ENCODE results near the gene C1orf94.
"Not testable (repeated sequence)": the region's sequence is repeated elsewhere in the genome, so short reads cannot be mapped to it uniquely, and the experiment has no call there.

C1orf94 gene

DNA sequence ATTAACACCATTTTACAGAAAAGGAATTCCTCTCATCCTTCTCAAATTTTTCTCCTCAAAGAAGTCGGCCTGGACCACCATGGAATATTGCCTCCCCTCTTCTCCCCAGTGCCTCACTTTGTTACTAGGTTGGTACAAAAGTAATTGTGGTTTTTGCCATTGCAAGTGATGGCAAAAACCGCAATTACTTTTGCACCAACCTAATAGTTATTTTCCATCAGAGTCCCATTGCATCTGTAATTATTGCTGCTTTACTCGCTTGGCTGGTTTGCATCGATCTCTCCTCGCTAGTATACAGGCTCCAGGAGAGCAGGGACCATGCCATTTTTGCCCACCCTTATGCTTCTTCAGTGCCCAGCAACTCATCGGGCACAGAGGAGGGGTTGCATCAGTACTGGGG, 963 bp upstream of the C1orf94 start:
- POLR2A ChIA-PET: no interaction called here
- CTCF ChIA-PET: no interaction called here
- TF ChIP-seq, protein P1, sequence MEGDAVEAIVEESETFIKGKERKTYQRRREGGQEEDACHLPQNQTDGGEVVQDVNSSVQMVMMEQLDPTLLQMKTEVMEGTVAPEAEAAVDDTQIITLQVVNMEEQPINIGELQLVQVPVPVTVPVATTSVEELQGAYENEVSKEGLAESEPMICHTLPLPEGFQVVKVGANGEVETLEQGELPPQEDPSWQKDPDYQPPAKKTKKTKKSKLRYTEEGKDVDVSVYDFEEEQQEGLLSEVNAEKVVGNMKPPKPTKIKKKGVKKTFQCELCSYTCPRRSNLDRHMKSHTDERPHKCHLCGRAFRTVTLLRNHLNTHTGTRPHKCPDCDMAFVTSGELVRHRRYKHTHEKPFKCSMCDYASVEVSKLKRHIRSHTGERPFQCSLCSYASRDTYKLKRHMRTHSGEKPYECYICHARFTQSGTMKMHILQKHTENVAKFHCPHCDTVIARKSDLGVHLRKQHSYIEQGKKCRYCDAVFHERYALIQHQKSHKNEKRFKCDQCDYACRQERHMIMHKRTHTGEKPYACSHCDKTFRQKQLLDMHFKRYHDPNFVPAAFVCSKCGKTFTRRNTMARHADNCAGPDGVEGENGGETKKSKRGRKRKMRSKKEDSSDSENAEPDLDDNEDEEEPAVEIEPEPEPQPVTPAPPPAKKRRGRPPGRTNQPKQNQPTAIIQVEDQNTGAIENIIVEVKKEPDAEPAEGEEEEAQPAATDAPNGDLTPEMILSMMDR (IDR thresholded peaks at IDR 0.05; ENCODE audit: control extremely low read depth, extremely low read depth, low read depth, missing control alignments): no peak
- DNase-seq (ENCODE audit: extremely low spot score): no peak

DNA sequence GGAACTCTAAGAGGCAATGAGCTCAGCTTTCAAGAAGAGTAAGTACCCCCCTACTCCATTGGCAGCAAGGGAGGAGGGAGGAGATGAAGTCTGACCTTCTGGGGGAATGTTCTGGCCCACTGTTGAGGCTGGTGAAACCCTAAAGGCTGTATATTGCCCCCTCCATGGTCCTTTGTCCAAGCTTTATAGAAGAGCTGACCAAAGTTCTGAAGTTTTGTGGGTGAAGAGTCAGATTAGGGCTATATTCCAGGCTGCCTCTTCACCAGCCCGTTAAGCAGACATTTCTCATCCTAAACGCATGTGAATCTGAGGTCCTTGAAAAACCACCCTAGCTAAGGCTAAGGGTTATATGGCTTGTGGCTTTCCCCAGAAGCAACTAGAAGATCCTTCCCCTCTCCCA, 1.4 kb downstream of the C1orf94 start:
- DNase-seq (ENCODE audit: extremely low spot score): no peak
- ChIA-PET CTCF (interaction anchor here (1.4 kb wide), 1 partner anchor 12 kb away, joined by 4 read pairs; no protein-coding TSS in a partner anchor), POLR2A (interaction anchor here (0.6 kb wide), 1 partner anchor 183 kb away, joined by 3 read pairs; no protein-coding TSS in a partner anchor)
- TF ChIP-seq, protein P1 (IDR thresholded peaks at IDR 0.05; ENCODE audit: control extremely low read depth, extremely low read depth, low read depth, missing control alignments): no peak

DNA sequence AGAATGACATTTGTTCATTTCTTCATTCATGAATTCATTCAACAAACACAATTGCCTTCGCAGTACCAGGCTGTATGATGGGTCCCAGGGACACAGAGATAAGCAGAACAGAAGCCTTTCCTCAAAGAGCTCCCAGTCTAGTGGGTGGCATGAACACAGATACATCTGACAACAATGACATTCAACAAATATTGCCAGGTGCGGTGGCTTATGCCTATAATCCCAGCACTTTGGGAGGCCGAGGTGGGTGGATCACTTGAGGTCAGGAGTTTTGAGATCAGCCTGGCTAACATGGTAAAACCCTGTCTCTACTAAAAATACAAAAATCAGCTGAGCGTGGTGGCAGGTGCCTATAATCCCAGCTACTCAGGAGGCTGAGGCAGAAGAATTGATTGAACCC, 6.7 kb downstream of the C1orf94 start:
- POLR2A ChIA-PET; DNase-seq (ENCODE audit: extremely low spot score): not testable (repeated sequence)
- CTCF ChIA-PET: interaction anchor here (2.6 kb wide), 1 partner anchor 20 kb away, joined by 11 read pairs; no protein-coding TSS in a partner anchor

DNA sequence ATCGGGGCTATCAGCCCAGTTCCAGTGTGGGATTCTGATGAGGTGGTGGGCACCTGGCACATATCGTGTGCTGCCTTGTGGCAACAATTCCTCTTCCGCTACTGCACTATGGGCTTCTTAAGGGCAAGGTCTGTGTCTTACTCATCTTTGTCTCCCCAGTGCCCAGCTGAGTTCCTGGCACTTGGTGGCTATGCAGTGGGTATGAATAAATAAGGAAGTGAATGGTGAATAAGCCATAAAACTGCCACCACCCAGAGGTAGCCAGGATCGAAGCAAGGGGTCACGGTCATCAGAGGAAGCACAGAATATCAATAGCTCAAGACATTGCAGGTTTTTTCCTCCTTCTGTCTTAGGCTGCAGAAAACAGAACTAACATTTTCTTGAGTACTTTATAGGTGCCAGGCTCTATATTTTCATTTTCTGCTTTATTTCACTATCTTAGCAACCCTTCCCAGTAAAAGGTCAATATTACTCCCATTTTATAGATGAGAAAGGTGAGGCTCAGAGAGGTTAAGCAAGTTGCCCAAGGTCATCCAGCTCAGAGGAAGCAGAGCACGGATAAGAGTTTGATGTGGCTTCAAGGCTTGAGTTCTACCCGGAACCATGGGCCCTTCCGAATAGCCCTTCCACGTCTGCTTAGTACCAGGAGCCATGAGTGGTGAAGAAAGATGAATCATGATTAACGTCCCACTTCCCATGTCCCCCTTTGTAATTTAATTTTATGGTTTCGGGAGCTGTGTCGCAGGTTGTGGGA, 10.2 kb downstream of the C1orf94 start:
- TF ChIP-seq, protein P1 (IDR thresholded peaks at IDR 0.05; ENCODE audit: control extremely low read depth, extremely low read depth, low read depth, missing control alignments): no peak
- ChIA-PET POLR2A (no interaction called here), CTCF (interaction anchor here (1.2 kb wide), 1 partner anchor 24 kb away, joined by 5 read pairs; no protein-coding TSS in a partner anchor)
- no peak for DNase-seq (ENCODE audit: extremely low spot score)

DNA sequence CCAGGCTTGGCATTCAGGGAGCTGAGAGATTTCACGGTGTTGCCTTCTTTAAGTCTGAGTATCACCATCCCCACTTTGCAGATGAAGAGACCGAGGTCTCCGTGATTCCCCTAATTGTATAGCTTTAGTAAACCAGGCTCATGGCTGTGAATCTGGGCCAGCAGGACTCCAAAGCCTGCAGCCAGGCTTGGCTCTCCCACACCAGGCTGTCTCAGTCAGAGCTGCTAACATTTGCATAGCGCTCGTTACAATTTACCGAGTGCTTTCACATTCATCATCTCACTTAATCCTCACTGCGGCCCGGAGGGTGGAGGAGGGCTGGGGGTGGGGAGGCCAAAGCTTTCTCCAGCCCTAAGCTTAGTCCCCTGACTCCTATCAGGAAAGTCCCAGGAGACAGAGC, 11.7 kb downstream of the C1orf94 start:
- ChIA-PET POLR2A (no interaction called here), CTCF (interaction anchor here (0.9 kb wide), 1 partner anchor 9 kb away, joined by 3 read pairs; no protein-coding TSS in a partner anchor)
- TF ChIP-seq, protein P1 (IDR thresholded peaks at IDR 0.05; ENCODE audit: control extremely low read depth, extremely low read depth, low read depth, missing control alignments): no peak
- DNase-seq (ENCODE audit: extremely low spot score): no peak

DNA sequence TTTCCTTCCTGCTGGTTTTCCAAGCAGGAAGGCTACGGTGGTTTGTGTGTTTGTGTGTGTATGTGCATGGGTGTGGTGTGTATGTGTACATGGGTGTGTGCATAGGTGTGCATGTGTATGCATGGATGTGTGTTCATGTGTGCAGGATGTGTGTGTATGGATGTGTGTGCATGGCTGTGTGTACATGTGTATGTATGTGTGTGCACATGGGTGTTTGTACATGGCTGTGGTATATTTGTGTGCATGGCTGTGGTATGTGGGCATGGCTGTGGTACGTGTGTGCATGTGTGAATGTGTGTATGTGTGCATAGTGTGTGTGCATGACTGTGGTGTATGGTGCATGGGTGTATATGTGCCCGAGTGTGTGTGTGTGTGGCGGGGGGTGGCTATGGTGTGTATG, 12.3 kb downstream of the C1orf94 start:
- CTCF ChIA-PET: no interaction called here
- DNase-seq (ENCODE audit: extremely low spot score): no peak
- POLR2A ChIA-PET: no interaction called here
- TF ChIP-seq, protein P1 (IDR thresholded peaks at IDR 0.05; ENCODE audit: control extremely low read depth, extremely low read depth, low read depth, missing control alignments): no peak

DNA sequence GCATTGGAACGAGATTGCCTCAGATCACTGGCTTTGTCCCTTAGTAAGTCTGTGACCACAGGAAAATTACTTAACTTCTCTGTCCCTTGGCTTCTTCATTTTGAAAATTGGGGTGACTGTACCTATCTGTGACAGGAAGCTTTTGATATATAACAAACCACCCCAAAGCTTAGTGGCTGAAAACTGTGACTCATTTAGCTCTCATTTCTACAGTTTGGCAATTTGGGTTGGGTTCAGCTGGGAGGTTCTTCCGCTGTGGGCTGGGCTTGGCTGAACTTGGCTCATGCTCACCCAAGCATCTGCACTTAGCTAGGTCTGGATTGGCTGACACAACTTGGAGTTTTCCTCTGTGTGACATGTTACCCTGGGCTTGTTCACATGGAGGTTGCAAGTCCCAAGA, 14.0 kb downstream of the C1orf94 start:
- DNase-seq (ENCODE audit: extremely low spot score): no peak
- ChIA-PET POLR2A (no interaction called here), CTCF (interaction anchor here (1.0 to 1.1 kb wide), 2 partner anchors 12 to 28 kb away, joined by 3 to 4 read pairs; no protein-coding TSS in a partner anchor)
- TF ChIP-seq, protein P1 (IDR thresholded peaks at IDR 0.05; ENCODE audit: control extremely low read depth, extremely low read depth, low read depth, missing control alignments): no peak
